Skeletal muscle tissue (tissue), 4 donors: ENCODE results near the gene ITGBL1. TPM values are rescaled to one million over a fixed set of nuclear protein-coding genes. Genes with fewer than 3 reads are reported as not detected.

Experiments used
- H3K27ac ChIP-seq: one replicate; pipeline ENCODE4 v1.7.0; 2013; ENCODE audit warnings: mild to moderate bottlenecking, low read depth, low read length, inconsistent platforms
- H3K27me3 ChIP-seq, 3 donors: one replicate each; pipeline ENCODE4 v1.7.0; 2013; ENCODE audit warnings: low read length in 3 of 3; ENCODE audit not compliant: control insufficient read depth in 3 of 3, insufficient read depth in 3 of 3
- H3K36me3 ChIP-seq, 3 donors: one replicate each; pipeline ENCODE4 v1.7.0; 2013; ENCODE audit warnings: low read length in 3 of 3; ENCODE audit not compliant: control insufficient read depth in 3 of 3, insufficient read depth in 3 of 3
- H3K4me1 ChIP-seq, 3 donors: one replicate each; pipeline ENCODE4 v1.7.0; 2013; ENCODE audit warnings: low read length in 3 of 3, mild to moderate bottlenecking in 3 of 3; ENCODE audit not compliant: control insufficient read depth in 3 of 3, insufficient read depth in 3 of 3
- H3K4me3 ChIP-seq, 3 donors: one replicate each; pipeline ENCODE4 v1.7.0; 2013; ENCODE audit warnings: low read length in 3 of 3
- H3K9ac ChIP-seq, 3 donors: one replicate each; pipeline ENCODE4 v1.7.0; 2013; ENCODE audit warnings: low read length in 3 of 3, mild to moderate bottlenecking in 3 of 3, moderate library complexity in 2 of 3, low read depth in 1 of 3
- H3K9me3 ChIP-seq, 3 donors: one replicate each; pipeline ENCODE4 v1.7.0; 2013; ENCODE audit warnings: low read length in 3 of 3; ENCODE audit not compliant: control insufficient read depth in 3 of 3
- total RNA-seq: library from RNA; depleted of rRNA; stranded (reverse); fragments of >200 nt; gene quantifications from one replicate; pipeline ENCODE4 v1.2.3, GENCODE V29; 2014
- donor health status: Osteomylitis.

The ITGBL1 gene
- total RNA-seq, 1 donor from 2014 or later, result 4.7 TPM

- no peaks in the 10 kb centered on the region for H3K36me3 ChIP-seq
- no peak overlapping the region for H3K4me3 ChIP-seq
- no peaks in the 10 kb centered on the region for H3K4me1 ChIP-seq
- H3K9me3 ChIP-seq, result no peaks in the 10 kb centered on the region
- H3K27ac ChIP-seq, result no peak overlapping the region
- H3K27me3 ChIP-seq, result no peaks in the 10 kb centered on the region
- H3K9ac ChIP-seq, result no peak overlapping the region
Observed at GRCh38 chr13:101614491-101614890, 162.0 kb downstream of the ITGBL1 start.

- H3K9ac ChIP-seq, result no peak overlapping the region
- no peak overlapping the region for H3K4me3 ChIP-seq
- H3K9me3 ChIP-seq, result no peaks in the 10 kb centered on the region
Observed at GRCh38 chr13:101618440-101619187, 166.1 kb downstream of the ITGBL1 start.

GRCh38 chr13:101621099-101621498 is 168.6 kb downstream of the ITGBL1 start:
- Histone ChIP-seq H3K9ac (no peak overlapping the region), H3K27me3 (no peaks in the 10 kb centered on the region), H3K4me1 (no peaks in the 10 kb centered on the region)

More at GRCh38 chr13:101618440-101619187, 166.1 kb downstream of the ITGBL1 start:
- Histone ChIP-seq H3K27ac (no peak overlapping the region), H3K27me3 (no peaks in the 10 kb centered on the region), H3K4me1 (no peaks in the 10 kb centered on the region), H3K36me3 (no peaks in the 10 kb centered on the region)

GRCh38 chr13:101623470-101624209 is 171.2 kb downstream of the ITGBL1 start:
- Histone ChIP-seq H3K36me3 (no peaks in the 10 kb centered on the region), H3K9me3 (no peaks in the 10 kb centered on the region), H3K4me3 (no peak overlapping the region), H3K27ac (no peak overlapping the region), H3K27me3 (no peaks in the 10 kb centered on the region), H3K9ac (peak overlapping the region in 1 of 3 donors; percentile 5), H3K4me1 (no peaks in the 10 kb centered on the region)

More at GRCh38 chr13:101621099-101621498, 168.6 kb downstream of the ITGBL1 start:
- no peaks in the 10 kb centered on the region for H3K36me3 ChIP-seq
- no peak overlapping the region for H3K27ac ChIP-seq
- H3K9me3 ChIP-seq, result no peaks in the 10 kb centered on the region
- no peak overlapping the region for H3K4me3 ChIP-seq

GRCh38 chr13:101624210-101624922 is 171.9 kb downstream of the ITGBL1 start:
- no peak overlapping the region for H3K27ac ChIP-seq

DNA sequence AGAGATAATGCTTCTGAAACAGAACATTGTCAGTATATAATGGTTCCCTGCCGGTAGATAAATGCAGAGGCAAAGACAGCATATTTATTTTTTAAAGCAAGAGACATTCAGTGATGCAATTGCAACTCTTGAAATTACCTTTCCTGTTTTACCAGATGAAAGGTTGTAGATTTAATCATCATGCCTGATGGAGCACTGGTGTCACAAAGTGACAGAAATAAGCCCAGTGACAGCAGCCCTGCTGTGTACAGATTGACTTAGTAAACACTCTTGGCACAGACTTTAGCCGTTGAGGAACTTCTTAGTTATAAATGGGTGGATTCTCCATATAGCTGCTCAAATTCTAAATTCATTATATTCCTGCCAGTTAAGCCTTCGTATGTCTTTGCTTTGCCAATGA is 172.5 kb downstream of the ITGBL1 start:
- Histone ChIP-seq H3K36me3 (no peaks in the 10 kb centered on the region), H3K4me3 (no peak overlapping the region), H3K27me3 (no peaks in the 10 kb centered on the region), H3K9me3 (no peaks in the 10 kb centered on the region), H3K9ac (no peak overlapping the region), H3K27ac (no peak overlapping the region), H3K4me1 (no peaks in the 10 kb centered on the region)

More at GRCh38 chr13:101624210-101624922, 171.9 kb downstream of the ITGBL1 start:
- Histone ChIP-seq H3K9ac (no peak overlapping the region), H3K4me1 (no peaks in the 10 kb centered on the region), H3K36me3 (no peaks in the 10 kb centered on the region), H3K27me3 (no peaks in the 10 kb centered on the region), H3K9me3 (no peaks in the 10 kb centered on the region), H3K4me3 (no peak overlapping the region)

DNA sequence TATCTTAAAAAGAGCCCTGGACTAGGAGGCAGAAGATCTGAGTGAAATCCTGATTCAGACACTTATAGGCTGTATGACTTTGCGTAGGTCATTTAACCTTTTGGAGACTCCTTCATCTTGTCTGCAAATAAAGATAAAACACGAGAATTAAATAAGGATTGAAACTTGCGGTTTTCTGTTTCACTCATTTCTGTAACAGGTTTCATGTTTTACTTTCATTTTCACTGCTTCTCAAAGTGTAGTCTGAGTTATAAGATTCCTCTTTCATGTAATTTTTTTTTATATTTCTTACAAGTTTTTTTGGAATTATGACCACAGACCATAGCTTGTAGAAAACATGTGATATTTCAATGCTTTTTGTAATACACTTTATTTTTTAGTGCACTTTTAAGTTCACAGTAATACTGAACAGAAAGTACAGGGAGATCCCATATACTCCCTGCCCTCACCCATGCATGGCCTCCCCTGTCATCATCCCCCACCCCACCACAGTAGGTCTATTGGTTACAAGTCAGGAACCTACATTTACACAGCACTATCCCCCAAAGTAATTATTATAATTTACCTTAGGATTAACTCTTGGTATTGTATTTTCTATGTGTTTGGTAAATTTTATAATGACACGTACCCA is 174.6 kb downstream of the ITGBL1 start:
- no peaks in the 10 kb centered on the region for H3K36me3 ChIP-seq
- H3K4me1 ChIP-seq, result no peaks in the 10 kb centered on the region
- H3K27ac ChIP-seq, result no peak overlapping the region
- no peaks in the 10 kb centered on the region for H3K27me3 ChIP-seq
- peak overlapping the region in 1 of 3 donors; percentile 39 for H3K9ac ChIP-seq
- peak overlapping the region in 1 of 3 donors; percentile 49 for H3K4me3 ChIP-seq
- H3K9me3 ChIP-seq, result no peaks in the 10 kb centered on the region

GRCh38 chr13:101627556-101627943 is 175.1 kb downstream of the ITGBL1 start:
- H3K27ac ChIP-seq, result no peak overlapping the region
- peak overlapping the region in 1 of 3 donors; percentile 39 for H3K9ac ChIP-seq
- H3K9me3 ChIP-seq, result no peaks in the 10 kb centered on the region
- peak overlapping the region in 2 of 3 donors; percentile 4 to 49 for H3K4me3 ChIP-seq
- H3K4me1 ChIP-seq, result no peaks in the 10 kb centered on the region
- H3K27me3 ChIP-seq, result no peaks in the 10 kb centered on the region
- H3K36me3 ChIP-seq, result no peaks in the 10 kb centered on the region

DNA sequence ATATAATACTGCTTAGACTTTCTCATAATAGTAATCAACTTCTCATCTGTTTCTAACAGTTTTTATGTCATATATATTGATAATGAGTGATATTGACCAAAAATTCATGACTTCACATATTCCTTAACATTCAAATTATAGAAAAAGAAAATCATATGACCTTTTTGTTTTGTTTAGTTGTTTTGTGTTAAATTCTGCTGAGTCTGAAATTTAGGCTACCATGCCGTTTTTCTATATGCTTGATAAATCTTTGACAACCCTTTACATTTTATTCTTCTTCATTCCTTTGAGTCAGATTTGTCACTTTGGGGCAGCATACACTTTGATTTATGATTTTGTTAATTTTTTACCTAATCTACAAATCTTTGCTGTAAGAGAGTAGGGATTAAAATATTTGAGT is 176.4 kb downstream of the ITGBL1 start:
- Histone ChIP-seq H3K4me3 (no peak overlapping the region), H3K36me3 (no peaks in the 10 kb centered on the region), H3K4me1 (no peaks in the 10 kb centered on the region), H3K27ac (no peak overlapping the region), H3K9ac (no peak overlapping the region), H3K27me3 (no peaks in the 10 kb centered on the region), H3K9me3 (no peaks in the 10 kb centered on the region)
